ENCODE results near the gene KIAA0513.

Gene KIAA0513

GRCh38 chr16:85077039-85077438 is 49.4 kb downstream of the KIAA0513 start:
- no peak for DNase-seq

DNA sequence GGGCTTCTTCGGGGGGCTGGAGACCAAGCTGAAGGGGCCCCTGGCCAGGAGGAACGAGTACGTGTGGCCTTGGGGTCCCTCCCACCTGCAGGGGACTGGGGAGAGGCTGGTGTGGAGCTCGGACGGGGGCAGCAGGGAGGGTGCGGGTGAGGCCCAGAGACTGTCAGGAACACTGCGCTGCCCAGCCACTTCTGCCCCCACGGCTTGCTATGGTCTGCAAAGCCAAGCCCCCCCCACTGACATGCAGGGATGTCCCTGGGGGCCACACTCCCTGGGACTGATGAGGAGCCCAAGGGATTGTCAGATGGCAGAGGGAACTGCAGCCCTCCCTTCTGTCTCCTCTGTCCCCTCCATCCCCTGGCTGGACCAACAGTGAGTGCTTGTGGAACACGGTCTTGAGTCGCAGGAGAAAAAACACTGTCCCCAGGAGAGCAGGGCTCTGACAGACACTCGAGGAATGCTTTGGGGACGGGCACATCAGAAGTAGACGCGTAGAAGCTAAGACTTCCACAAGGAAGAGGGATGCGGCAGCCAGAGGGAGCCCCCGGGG is 50.1 kb downstream of the KIAA0513 start:
- DNase-seq = no peak

DNA sequence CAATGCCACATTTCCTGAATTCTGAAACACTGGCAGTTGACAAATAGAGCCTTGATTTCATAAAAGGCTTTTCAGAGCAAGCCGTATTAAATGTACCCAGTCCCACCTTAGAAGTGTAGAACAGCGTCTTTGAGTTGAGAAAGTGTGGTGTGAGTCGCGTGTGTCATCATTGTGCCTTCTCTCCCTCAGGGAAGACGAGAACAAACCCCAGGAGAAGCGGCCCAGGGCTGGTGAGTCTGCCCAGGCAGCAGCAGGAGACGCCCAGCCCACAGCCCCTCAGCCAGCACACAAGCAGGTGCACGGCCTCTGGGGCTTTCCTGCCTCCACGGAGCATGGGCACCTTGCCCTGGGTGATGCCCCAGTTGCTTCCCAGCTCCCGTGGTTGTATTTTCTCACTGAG is 50.6 kb downstream of the KIAA0513 start:
- no peak for DNase-seq

GRCh38 chr16:85078952-85079351 is 51.4 kb downstream of the KIAA0513 start:
- no peak for DNase-seq

DNA sequence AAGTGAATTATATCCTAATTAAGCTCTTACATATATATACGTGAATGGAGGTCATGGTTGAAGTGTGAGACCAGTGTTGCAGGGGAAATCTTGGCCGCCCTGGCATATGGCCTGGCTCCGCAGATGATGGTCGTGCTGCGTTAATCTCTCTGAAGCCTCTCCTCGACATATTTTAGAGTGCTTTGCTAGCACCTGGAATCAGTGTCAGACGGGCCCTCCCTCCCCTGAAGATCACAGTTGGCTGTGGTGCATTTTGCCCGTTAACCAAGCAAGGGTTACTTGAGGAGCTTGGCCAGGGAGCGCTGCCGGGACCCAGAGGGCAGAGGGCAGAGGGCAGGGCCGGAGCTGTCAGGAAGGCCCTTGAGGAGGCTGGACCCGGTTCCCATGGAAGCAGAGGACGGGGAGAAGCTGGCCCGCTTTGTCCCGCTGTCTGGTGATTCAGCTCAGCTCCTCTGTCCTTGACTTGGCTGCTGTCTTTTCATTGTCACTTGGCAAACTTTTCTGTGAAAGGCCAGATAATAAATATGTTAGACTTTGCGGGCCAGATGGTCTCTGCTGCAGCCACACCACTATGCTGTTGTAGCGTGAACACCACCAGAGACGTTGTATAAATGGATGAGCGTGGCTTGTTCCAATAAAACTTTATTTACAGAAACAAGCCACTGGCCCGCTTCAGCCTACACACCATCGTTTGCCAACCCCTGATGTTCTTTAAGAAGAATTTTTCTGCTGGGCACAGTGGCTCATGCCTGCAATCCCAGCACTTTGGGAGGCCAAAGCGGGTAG is 52.4 kb downstream of the KIAA0513 start:
- DNase-seq = no peak

- no peak for DNase-seq
Measured at GRCh38 chr16:85081038-85081437, 53.4 kb downstream of the KIAA0513 start.

GRCh38 chr16:85081765-85082164 is 54.2 kb downstream of the KIAA0513 start:
- DNase-seq = no peak

GRCh38 chr16:85082173-85083050 is 54.8 kb downstream of the KIAA0513 start:
- peak; percentile 47 for DNase-seq

GRCh38 chr16:85083051-85083639 is 55.5 kb downstream of the KIAA0513 start:
- DNase-seq = no peak

DNA sequence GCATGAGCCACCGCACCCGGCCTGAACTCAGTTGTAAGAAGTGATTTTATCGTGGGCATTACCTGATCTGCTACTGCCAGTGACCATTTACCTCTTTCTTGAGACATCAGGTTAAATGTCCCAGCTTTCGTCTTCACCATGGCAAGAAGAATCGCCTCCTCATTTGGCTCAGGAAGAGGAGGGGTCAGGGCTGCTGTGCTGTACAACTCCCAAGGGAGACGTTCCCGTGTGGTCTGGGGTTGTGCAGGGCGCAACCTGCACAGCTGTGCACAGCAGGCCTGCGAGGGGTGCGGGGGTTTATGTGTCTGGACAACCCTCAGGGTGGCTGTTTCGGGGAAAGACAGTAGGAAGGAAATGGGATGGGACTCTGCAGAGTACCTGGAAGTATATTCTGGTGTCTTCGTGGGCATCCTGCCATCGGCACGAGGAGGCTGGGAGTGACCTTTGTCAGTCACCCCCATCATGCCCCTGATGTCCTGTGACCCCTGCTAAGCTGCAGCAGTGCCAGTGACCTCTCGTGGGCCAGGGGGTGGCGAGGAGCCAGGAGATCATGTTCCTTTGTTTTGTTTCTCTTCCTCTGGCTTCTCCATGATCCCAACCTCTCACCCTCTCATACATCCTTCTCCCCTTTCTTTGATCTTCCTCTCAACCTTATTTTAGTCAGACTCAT is 57.4 kb downstream of the KIAA0513 start:
- DNase-seq = no peak

- DNase-seq = no peak
Measured at GRCh38 chr16:85085721-85086120, 58.1 kb downstream of the KIAA0513 start.

DNA sequence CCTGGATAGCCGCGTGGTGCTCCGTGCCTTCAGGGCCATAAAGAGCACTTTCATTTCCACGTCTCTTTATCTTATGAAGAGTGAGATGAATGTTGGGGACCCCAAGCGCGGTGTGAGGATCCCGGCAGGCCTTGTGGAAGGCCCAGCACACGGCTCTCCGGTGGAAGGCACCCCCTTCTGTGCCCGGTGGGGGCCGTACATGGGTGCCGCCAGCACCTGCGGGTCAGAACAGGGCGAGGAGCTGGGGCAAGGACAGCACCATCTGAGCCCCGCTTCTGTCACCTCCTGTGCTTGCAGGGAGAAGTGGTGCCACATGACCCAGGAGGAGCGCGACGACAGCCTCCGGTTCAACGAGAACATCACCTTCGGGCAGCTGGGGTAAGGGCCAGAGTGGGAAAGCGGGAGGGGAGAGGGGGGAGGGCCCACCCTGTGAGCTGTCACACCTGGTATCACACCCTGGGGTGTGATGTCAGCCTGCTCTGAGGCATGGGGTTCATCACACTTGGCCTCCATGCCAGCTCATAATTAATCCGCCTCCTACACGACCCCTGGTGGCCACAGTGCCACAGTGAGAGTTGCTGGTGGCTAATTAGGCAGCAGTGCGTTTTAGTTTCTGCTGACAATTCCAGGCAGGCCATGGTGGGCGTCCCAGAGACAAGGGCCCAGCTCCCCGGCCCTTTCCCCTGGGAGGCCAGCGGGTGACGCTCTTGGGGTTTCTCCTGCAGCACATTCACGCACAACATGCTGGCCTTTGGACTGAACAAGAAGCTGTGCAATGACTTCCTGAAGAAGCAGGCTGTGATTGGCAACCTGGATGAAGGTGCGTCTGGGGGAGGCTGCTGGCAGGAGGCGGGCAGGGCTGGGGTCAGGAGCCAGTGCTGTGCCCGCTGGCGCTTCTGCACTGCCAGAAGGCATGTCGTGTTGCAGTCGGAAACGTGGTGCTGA is 59.0 kb downstream of the KIAA0513 start:
- peak; percentile 41 for DNase-seq

GRCh38 chr16:85087899-85088569 is 60.4 kb downstream of the KIAA0513 start:
- no peak for DNase-seq

GRCh38 chr16:85088570-85089199 is 61.1 kb downstream of the KIAA0513 start:
- DNase-seq = no peak

- no peak for DNase-seq
Measured at GRCh38 chr16:85089525-85089924, 61.9 kb downstream of the KIAA0513 start.

GRCh38 chr16:85090181-85090580 is 62.6 kb downstream of the KIAA0513 start:
- DNase-seq = no peak

DNA sequence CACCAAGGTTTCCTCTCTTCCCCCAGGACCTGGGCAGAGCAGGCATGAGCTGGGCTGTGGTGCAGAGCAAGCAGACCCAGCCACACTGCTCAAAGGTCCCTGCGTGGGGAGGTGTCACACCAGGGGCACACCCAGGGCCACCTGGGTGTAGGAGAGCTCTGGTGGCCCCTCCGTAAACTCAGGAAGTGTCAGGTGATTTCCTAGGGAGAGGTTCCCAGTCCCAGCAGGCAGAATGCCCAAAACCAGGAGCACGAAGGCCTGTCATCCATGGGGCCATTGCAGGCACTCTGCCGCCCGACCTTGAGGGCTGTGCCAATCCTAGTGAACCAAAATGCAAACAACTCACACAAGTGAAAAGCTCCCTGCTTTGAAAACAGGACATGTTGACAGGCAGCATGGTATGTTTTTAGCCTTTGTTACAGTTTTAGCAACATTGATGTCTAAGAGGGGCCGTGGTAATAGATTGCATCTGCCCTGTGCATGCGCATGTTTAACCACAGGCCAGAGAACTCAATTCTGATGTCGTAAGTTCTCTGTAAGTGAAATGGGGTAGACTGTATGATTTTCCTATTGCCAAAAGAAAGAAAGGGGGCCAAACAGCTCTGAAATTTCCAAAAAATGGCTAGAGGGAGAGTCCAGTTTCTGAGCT is 63.4 kb downstream of the KIAA0513 start:
- no peak for DNase-seq

DNA sequence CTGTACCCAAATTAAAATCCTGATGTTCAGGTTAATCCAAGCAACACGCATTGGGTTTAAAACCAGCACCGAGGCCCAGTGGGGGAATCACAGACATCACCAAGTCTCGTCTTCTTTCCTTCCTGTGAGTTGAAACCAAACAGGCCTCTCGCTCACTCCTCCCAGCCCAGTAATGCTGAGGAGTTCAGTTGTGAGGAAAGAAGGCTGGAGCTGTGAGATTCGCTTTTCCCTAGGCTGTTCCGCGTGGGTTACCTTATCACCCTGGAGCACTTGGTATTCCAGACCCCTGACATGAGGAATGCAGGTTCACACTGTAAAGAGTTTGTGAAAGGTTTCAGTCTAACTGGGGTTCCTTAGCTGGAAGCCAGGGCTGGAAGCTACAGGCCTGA is 63.9 kb downstream of the KIAA0513 start:
- DNase-seq = no peak

DNA sequence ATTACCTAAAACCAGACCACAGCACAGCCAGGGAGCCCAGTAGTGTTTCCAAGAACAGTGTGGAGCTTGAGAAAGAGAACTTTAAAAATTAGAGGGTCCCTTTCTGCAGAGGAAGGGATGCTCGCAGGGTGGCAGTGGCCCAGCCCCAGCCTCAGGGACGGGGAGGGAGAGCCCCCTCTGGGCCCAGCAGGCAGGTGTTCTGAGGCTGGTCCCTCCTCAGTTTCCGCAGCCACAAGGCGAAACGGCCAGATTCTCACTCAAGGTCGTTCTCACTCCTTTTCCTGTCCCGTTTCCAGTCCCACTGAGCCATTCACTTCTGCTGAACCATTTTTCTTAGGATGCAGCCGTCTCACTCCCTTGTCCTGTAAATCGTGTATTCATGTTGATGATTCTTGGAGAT is 64.7 kb downstream of the KIAA0513 start:
- DNase-seq = no peak

GRCh38 chr16:85092851-85093250 is 65.3 kb downstream of the KIAA0513 start:
- DNase-seq = no peak
